Upper lobe of left lung (tissue), 4 donors: ENCODE data around the gene YTHDF2.

ENCODE experiments used
- EP300 ChIP-seq, 4 donors: sonication (generic); formaldehyde crosslinking; IDR thresholded peaks; one replicate each; pipeline ENCODE4 v1.5.1; 2017; ENCODE audit warnings: antibody characterized with exemption in 4 of 4, control low read depth in 2 of 4
- POLR2AphosphoS5 ChIP-seq, 2 donors: sonication (generic); formaldehyde crosslinking; IDR thresholded peaks; one replicate each; pipeline ENCODE4 v1.5.1; 2017; ENCODE audit warnings: antibody characterized with exemption in 2 of 2

DNA sequence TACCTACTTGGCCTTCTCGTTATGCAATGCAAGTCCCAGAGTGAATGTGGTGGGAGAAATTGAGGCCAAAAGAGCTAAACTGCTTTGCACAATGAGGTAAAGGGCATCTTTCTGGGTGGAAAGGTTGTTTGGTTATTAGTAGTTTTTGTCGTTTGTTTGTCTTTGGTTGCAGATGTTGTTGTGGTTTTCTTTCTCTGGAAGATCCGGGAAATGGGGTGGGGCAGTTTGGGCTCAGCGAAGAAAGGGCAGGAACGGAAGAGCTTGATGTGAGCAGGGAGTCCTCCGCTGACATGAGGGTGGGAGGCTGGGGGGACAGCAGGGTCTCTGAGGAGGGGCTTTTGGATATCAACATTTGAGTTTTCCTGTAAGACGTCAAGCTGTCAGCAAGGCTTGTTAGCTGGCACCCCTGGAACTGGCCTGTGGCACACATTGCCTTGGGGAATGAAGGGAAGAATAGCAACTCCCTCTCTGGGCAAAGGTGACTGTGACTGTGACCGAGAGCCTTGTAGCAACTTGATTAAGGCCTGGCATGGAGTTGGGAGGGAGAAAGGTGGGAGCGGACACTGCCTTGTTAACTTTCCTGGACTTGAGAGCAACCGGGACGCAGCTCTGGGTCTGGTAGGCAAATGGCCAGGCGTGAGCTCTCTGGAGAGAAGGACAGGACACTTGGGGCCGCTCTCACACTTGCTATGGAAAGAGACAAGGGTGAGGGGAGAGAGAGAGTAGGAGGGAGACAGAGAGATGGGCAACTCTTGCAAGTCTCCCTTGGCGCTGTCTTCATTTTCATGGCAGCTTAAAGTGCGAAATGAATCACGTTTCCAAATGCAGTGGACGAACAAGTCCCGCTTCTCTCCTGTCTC is 59.8 kb downstream of the YTHDF2 start:
- no peak for TF ChIP-seq POLR2AphosphoS5 (IDR thresholded peaks at IDR 0.05)
- TF ChIP-seq EP300 (IDR thresholded peaks at IDR 0.05), result no peak
